ENCODE results near the gene GALK1.

Gene GALK1

DNA sequence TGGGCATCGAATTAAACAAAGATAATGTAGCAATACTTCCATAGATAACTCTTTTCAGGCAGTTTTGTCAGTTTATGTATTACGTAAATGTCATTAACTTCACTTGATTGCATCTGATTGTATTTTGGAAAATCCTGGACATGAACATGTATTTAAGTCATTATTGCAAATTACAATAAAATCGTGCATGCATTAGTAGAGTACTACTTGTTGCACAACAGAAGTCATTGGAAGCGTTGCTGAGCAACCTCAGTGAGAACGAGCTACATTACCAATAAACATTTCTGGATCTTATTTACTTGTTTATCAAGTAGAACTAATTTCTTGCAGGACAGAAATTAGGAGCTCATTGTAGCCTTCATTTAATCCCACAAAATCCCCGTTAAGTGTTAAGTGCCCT lies 26.3 kb upstream of the GALK1 start:
- Histone ChIP-seq H3K4me1 (peaks cover 15 to 54% (median 32%) of the 10 kb centered on the region in 10 experiments), H3K27me3 (no peaks in the 10 kb centered on the region), H3K27ac (no peak overlapping the region), H3K4me3 (no peak overlapping the region), H4K20me1 (peaks cover 8 to 72% (median 36%) of the 10 kb centered on the region in 11 experiments; a peak in 18 of 22 replicates), H3K36me3 (peaks cover 43 to 80% (median 66%) of the 10 kb centered on the region in 11 experiments), H3K9me3 (replicated peaks in 1 of 11) (no peaks in the 10 kb centered on the region), H3K9ac (no peak overlapping the region), H3K4me2 (no peak overlapping the region)
- no peak for TF ChIP-seq Cebpa-rat (IDR thresholded peaks at IDR 0.05)

DNA sequence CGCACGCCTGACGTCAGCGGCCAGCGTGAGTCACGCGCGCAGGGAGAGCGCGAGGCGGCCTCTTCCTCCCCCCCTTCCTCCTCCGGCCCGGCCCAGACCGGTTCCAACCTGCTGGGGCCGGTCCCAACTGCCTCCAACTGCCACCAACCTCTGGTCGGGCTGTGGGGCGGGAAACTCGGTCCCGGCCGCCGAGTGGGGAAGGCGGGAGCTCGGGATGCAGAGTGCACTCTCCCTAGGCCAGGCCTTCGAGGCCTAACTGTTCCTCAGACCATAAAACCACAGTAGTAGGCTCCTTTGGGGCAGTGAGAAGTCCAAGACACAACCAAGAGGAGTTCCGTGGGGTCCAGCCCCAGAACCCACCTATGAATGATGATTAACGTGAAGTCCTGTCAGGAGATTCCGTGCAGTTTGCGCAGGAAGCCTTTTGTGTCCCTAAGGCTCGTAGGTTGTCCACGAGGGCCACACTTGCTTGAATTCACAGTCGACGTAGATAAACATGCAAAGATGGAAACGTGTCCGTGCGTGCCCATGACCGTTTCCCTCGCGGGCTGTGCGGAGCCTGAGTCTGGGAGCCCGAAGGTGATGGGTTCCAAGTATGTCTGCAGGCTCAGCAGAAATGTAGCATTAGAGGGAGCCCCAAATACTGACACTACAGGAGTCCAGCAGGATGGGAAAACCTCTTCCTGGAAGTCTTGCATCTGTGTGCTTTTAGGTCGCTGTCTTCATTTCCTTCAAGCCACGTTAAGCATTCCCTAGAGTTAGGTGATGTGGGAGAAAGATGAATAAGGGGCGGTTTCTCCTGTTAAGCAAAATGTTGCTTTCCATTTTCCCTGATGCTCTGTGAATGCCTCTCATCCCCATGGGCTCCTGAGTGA lies 20.3 kb upstream of the GALK1 start:
- peaks cover 0 to 28% (median 16%) of the 10 kb centered on the region in 11 experiments; a peak in 18 of 22 replicates for H3K36me3 ChIP-seq
- H3K4me1 ChIP-seq: peaks cover 49 to 76% (median 59%) of the 10 kb centered on the region in 10 experiments
- TF ChIP-seq Cebpa-rat (IDR thresholded peaks at IDR 0.05): no peak
- peak overlapping the region; percentile 96 to 100 (median 99) for H3K27ac ChIP-seq
- peak overlapping the region; percentile 55 to 78 (median 70) for H3K4me3 ChIP-seq
- H3K9ac ChIP-seq: peak overlapping the region; percentile 91 to 100 (median 98)
- no peaks in the 10 kb centered on the region for H3K9me3 ChIP-seq (replicated peaks in 1 of 11)
- H4K20me1 ChIP-seq: peaks cover 0 to 16% (median 0%) of the 10 kb centered on the region in 11 experiments; a peak in 8 of 22 replicates
- peak overlapping the region; percentile 81 to 98 (median 95) for H3K4me2 ChIP-seq
- H3K27me3 ChIP-seq: no peaks in the 10 kb centered on the region

DNA sequence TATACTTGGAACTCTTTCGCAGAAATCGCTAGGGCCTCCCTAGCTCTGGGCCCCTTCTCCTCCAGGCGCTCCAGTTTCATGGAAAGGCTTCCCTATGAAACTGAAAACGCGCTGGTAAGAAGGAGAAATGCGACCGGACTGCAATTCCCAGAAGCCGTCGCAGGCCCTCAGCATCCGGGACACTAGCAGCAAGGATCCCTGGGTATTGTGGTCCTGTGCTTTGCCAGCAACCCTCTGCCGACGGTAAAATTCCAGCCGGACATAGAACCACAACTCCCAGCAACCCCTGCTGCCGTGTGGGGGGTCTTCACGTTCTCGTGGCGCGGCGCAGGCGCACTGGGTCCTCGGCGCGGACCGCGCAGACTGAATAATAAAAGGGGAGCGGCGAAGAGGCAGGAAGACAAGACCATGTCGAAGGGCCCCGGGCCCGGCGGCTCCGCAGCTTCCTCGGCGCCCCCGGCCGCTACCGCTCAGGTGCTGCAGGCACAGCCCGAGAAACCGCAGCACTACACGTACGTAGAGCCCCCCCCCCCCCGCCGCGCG lies 19.6 kb upstream of the GALK1 start, which contains the start of gene UNK:
Gene UNK, plus strand, starts transcription at position 334 of the 543 bp plus-strand sequence. Its CDS starts 75 bp downstream, at position 409.
- peak within 1 kb of the TSS; percentile 96 to 100 (median 99) for H3K27ac ChIP-seq
- peak within 1 kb of the TSS; percentile 91 to 100 (median 98) for H3K9ac ChIP-seq
- H3K4me1 ChIP-seq: peaks cover 51 to 79% (median 60%) of the 10 kb centered on the region in 10 experiments
- H3K27me3 ChIP-seq: no peaks in the 10 kb centered on the region
- peak within 1 kb of the TSS; percentile 55 to 78 (median 70) for H3K4me3 ChIP-seq
- peaks cover 0 to 9% (median 0%) of the 10 kb centered on the region in 11 experiments; a peak in 5 of 22 replicates for H4K20me1 ChIP-seq
- H3K4me2 ChIP-seq: peak within 1 kb of the TSS; percentile 94 to 100 (median 97)
- H3K36me3 ChIP-seq: peaks cover 0 to 22% (median 12%) of the 10 kb centered on the region in 11 experiments; a peak in 10 of 22 replicates
- no peak for TF ChIP-seq Cebpa-rat (IDR thresholded peaks at IDR 0.05)
- no peaks in the 10 kb centered on the region for H3K9me3 ChIP-seq (replicated peaks in 1 of 11)

DNA sequence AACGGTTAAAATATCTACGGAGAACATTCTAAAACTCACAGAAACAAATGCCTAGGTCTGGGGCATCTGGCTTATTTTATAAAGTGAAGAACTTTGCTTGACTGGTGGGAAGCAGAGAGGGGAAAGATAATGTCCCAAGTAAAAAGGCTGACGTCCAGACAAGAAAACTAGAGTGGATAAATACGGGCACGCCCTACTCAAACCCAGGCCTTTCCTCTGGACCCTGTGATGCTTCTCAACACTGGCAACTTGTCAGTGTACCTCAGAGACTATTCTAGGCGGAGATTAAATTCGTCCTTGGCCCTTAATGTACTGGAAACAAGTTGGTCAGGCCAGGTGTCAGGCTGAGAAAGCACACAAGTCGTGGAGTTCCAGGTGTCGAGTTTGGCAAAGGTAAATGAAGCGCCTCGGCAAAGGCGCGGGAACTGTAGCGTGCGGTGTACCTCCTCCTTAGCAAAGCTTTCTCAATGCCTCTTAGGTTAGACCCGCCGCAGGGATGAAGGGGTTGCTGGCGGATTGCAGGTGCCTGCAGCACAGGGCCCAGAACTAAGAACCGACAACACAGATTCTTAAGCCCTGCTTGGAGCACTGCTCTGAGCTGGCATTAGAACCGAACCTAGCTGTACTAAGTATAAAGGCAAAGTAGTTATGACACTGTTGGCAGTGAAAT lies 18.9 kb upstream of the GALK1 start:
- Histone ChIP-seq H3K9ac (peak overlapping the region; percentile 91 to 100 (median 98)), H3K9me3 (replicated peaks in 1 of 11) (peaks cover 0 to 1% (median under 1%) of the 10 kb centered on the region in 11 experiments; a peak in 6 of 22 replicates), H3K4me3 (peak overlapping the region; percentile 55 to 78 (median 70)), H3K4me2 (peak overlapping the region; percentile 94 to 100 (median 97)), H4K20me1 (peaks cover 5 to 12% (median 6%) of the 10 kb centered on the region in 11 experiments), H3K36me3 (peaks cover 2 to 22% (median 14%) of the 10 kb centered on the region in 11 experiments), H3K4me1 (peaks cover 51 to 78% (median 60%) of the 10 kb centered on the region in 10 experiments), H3K27ac (peak overlapping the region; percentile 96 to 100 (median 99)), H3K27me3 (no peaks in the 10 kb centered on the region)
- TF ChIP-seq Cebpa-rat (IDR thresholded peaks at IDR 0.05): no peak

DNA sequence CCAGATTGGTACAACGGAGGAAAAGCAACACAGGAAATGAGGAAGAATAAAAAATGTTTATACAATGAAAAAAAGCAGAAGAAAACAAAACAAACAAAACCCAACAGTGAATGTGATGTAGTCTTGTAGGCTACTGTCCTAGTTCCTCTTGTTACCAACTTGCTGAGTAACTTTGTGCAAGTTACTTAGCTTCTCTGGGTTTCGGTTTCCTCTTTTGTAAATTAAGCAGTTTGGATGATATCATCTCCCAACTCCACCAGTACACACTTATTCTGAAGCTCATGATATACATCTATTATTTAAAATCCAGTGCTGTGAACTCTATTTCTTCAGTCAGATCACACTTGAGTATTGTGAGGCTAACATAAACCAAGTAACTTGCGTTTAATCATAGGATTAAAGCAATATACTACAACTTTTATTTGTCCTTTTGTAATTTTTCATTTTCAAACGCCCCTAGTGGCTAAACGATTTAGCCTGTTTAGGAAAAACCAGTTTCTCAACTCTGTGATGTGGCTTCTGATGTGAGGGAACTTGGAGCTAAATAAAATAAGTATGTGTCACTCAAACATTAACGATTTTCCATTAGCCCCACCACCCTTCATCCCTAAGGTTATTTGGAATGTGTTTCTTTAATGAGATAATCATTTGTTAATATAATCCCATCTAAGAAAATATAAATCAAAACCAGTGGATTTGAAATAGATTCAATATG lies 18.2 kb upstream of the GALK1 start:
- Histone ChIP-seq H3K9ac (peak overlapping the region; percentile 91 to 100 (median 98)), H3K9me3 (replicated peaks in 1 of 11) (peaks cover 0 to 8% (median 6%) of the 10 kb centered on the region in 11 experiments; a peak in 7 of 22 replicates), H3K4me3 (peak overlapping the region in 9 of 10 experiments; percentile 55 to 78 (median 70); a peak in 15 of 20 replicates), H3K27me3 (no peaks in the 10 kb centered on the region), H4K20me1 (peaks cover 12 to 13% (median 13%) of the 10 kb centered on the region in 11 experiments), H3K36me3 (peaks cover 9 to 26% (median 15%) of the 10 kb centered on the region in 11 experiments), H3K27ac (peak overlapping the region; percentile 96 to 100 (median 99)), H3K4me1 (peaks cover 51 to 71% (median 60%) of the 10 kb centered on the region in 10 experiments), H3K4me2 (peak overlapping the region; percentile 94 to 100 (median 97))
- TF ChIP-seq Cebpa-rat (IDR thresholded peaks at IDR 0.05): no peak; a peak in 1 of 22 replicates

DNA sequence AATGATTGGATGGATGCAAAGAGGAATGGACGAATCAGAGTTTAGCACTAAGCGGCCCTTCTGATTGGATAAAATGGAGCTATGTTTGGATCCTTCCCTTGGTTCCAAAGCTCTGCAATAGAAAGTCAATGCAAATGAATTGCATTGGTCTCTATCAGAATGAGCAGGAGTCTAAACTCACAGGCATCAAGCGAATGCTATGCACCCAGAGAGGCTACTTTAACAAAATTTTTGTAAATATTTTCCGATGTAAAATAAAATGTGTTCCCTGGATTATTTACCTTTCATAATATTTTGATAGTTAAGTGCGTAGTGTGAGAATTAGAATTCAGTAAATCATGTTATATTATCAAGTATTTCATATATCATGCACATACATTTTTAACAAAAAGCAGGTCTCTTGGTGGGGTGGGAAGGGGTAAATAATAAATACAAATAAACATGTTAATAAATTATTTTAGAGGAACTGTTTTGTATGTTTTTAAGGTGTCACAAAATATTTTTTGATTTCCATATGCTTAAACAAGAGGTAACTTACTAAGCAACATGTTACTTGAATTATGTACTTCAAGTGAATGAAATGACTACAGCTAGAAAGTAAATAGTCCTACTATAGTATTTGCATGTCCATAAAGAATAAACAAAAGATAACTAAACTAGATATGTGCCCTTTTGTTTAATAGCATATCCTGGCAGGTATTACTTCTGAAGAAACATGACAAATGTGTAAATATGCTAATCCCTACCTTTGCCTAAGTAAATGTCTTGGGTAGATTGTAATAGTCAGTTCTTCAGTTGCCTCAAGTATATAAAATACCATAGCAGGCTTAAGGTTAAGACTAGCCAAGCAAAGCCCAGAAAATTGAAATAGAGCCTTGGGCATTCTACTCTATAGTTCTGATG lies 15.2 kb upstream of the GALK1 start:
- TF ChIP-seq Cebpa-rat (IDR thresholded peaks at IDR 0.05): no peak
- H3K9me3 ChIP-seq (replicated peaks in 1 of 11): peaks cover 0 to 8% (median 6%) of the 10 kb centered on the region in 11 experiments; a peak in 7 of 22 replicates
- peak overlapping the region in 7 of 11 experiments; percentile 14 to 59 (median 30); a peak in 6 of 22 replicates for H3K4me2 ChIP-seq
- peak overlapping the region in 7 of 11 experiments; percentile 1 to 99 (median 53); a peak in 11 of 22 replicates for H3K27ac ChIP-seq
- peaks cover 46 to 64% (median 55%) of the 10 kb centered on the region in 10 experiments for H3K4me1 ChIP-seq
- H3K4me3 ChIP-seq: peak overlapping the region in 2 of 10 experiments; percentile 40 to 97; a peak in 3 of 20 replicates
- peak overlapping the region in 1 of 11 experiments; percentile 99; a peak in 1 of 22 replicates for H3K9ac ChIP-seq
- H3K27me3 ChIP-seq: no peaks in the 10 kb centered on the region
- H3K36me3 ChIP-seq: peaks cover 38 to 40% (median 39%) of the 10 kb centered on the region in 11 experiments
- peaks cover 42 to 43% (median 43%) of the 10 kb centered on the region in 11 experiments for H4K20me1 ChIP-seq
